ENCODE measurements around the gene XKR7.

The XKR7 gene

DNA sequence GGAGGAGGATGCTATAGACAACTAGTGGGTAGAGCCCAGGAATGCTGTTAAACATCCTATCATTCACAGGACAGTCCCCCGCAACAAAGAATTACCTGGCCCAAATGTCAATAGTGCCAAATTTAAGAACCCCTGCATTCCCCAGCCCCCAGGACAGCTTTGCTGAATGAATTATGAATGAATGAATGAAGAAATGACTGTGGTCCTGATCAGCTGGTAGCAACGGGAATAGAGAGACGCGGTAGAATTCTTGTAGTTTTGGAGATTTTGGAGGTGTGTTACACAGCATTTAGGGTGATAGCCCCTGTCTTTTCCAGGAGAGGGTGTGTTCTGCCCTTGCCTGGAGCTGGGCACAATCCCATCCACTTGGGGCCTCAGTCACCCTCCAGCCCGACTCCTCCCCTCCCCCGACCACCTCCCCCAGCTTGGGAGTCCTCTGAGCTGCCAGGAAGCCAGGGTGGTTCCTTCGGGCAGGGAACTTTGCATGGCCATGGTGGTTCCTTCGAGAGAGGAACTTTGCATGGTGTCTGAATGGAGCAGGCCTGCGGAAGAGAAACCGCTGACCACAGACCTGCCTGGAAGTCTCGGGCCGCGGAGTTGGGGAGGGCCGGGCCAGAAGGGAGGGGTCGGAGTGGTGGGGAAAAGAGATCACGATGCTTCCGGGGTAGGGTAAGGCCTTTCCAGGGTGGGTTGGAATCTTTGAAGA lies 83.1 kb downstream of the XKR7 start:
- ATAC-seq: no peak
- TF ChIP-seq TOX (CRISPR knock-in tag; IDR thresholded peaks at IDR 0.05; ENCODE audit: borderline replicate concordance): no peak
- no peak for TF ChIP-seq BACH2 (CRISPR knock-in tag; IDR thresholded peaks at IDR 0.05; ENCODE audit: borderline replicate concordance)
- TF ChIP-seq, protein P1, sequence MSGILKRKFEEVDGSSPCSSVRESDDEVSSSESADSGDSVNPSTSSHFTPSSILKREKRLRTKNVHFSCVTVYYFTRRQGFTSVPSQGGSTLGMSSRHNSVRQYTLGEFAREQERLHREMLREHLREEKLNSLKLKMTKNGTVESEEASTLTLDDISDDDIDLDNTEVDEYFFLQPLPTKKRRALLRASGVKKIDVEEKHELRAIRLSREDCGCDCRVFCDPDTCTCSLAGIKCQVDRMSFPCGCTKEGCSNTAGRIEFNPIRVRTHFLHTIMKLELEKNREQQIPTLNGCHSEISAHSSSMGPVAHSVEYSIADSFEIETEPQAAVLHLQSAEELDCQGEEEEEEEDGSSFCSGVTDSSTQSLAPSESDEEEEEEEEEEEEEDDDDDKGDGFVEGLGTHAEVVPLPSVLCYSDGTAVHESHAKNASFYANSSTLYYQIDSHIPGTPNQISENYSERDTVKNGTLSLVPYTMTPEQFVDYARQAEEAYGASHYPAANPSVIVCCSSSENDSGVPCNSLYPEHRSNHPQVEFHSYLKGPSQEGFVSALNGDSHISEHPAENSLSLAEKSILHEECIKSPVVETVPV (CRISPR knock-in tag; IDR thresholded peaks at IDR 0.05): no peak
- TF ChIP-seq, protein P2, sequence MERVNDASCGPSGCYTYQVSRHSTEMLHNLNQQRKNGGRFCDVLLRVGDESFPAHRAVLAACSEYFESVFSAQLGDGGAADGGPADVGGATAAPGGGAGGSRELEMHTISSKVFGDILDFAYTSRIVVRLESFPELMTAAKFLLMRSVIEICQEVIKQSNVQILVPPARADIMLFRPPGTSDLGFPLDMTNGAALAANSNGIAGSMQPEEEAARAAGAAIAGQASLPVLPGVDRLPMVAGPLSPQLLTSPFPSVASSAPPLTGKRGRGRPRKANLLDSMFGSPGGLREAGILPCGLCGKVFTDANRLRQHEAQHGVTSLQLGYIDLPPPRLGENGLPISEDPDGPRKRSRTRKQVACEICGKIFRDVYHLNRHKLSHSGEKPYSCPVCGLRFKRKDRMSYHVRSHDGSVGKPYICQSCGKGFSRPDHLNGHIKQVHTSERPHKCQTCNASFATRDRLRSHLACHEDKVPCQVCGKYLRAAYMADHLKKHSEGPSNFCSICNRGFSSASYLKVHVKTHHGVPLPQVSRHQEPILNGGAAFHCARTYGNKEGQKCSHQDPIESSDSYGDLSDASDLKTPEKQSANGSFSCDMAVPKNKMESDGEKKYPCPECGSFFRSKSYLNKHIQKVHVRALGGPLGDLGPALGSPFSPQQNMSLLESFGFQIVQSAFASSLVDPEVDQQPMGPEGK (CRISPR knock-in tag; IDR thresholded peaks at IDR 0.05; ENCODE audit: borderline replicate concordance): no peak
- TF ChIP-seq ZNF8 (CRISPR knock-in tag; IDR thresholded peaks at IDR 0.05): no peak
- TF ChIP-seq ESRRG (CRISPR knock-in tag; IDR thresholded peaks at IDR 0.05): no peak
- no peak for TF ChIP-seq ARNTL (CRISPR knock-in tag; IDR thresholded peaks at IDR 0.05; ENCODE audit: borderline replicate concordance, low read depth)
- TF ChIP-seq, protein P3, sequence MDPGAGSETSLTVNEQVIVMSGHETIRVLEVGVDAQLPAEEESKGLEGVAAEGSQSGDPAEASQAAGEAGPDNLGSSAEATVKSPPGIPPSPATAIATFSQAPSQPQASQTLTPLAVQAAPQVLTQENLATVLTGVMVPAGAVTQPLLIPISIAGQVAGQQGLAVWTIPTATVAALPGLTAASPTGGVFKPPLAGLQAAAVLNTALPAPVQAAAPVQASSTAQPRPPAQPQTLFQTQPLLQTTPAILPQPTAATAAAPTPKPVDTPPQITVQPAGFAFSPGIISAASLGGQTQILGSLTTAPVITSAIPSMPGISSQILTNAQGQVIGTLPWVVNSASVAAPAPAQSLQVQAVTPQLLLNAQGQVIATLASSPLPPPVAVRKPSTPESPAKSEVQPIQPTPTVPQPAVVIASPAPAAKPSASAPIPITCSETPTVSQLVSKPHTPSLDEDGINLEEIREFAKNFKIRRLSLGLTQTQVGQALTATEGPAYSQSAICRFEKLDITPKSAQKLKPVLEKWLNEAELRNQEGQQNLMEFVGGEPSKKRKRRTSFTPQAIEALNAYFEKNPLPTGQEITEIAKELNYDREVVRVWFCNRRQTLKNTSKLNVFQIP (CRISPR knock-in tag; IDR thresholded peaks at IDR 0.05; ENCODE audit: borderline replicate concordance, low read depth): no peak
- TF ChIP-seq ZFP30 (CRISPR knock-in tag; IDR thresholded peaks at IDR 0.05): no peak
- no peak for TF ChIP-seq GLIS3 (CRISPR knock-in tag; IDR thresholded peaks at IDR 0.05)
- no peak for TF ChIP-seq RARB (CRISPR knock-in tag; IDR thresholded peaks at IDR 0.05)
- no peak for TF ChIP-seq PPARA (CRISPR knock-in tag; IDR thresholded peaks at IDR 0.05; ENCODE audit: borderline replicate concordance)
- no peak for TF ChIP-seq ZNF70 (CRISPR knock-in tag; IDR thresholded peaks at IDR 0.05)
- no peak for TF ChIP-seq ZNF565 (CRISPR knock-in tag; conservative IDR thresholded peaks at IDR 0.05; ENCODE audit: low read depth)
- TF ChIP-seq, protein P4, sequence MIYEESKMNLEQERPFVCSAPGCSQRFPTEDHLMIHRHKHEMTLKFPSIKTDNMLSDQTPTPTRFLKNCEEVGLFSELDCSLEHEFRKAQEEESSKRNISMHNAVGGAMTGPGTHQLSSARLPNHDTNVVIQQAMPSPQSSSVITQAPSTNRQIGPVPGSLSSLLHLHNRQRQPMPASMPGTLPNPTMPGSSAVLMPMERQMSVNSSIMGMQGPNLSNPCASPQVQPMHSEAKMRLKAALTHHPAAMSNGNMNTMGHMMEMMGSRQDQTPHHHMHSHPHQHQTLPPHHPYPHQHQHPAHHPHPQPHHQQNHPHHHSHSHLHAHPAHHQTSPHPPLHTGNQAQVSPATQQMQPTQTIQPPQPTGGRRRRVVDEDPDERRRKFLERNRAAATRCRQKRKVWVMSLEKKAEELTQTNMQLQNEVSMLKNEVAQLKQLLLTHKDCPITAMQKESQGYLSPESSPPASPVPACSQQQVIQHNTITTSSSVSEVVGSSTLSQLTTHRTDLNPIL (CRISPR knock-in tag; IDR thresholded peaks at IDR 0.05; ENCODE audit: low read depth): no peak

DNA sequence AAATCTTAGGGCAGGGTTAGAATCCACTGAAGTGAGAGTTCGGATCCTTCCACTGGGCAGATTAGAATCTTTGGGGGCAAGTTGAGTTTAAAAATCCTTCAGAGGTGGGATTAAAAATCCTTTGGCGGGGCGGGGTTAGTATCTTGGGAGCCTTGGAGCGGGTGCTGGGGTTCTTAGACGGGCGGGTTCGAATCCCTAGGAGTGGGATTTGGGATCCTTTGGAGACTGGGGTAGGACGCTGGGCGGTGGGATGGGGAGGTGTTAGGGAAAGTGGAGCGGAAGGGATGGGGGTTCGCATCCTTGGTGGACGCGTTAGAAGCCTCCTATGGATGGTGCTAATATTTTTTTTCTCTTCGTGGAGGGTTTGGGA lies 83.8 kb downstream of the XKR7 start:
- no peak for ATAC-seq
- TF ChIP-seq ZFP3 (CRISPR knock-in tag; IDR thresholded peaks at IDR 0.05) (no peak), ZNF8 (CRISPR knock-in tag; IDR thresholded peaks at IDR 0.05) (no peak), ISL1 (CRISPR knock-in tag; IDR thresholded peaks at IDR 0.05) (no peak), CSDC2 (CRISPR knock-in tag; IDR thresholded peaks at IDR 0.05) (no peak), OSR1 (CRISPR knock-in tag; IDR thresholded peaks at IDR 0.05) (no peak)
- TF ChIP-seq, protein P5, sequence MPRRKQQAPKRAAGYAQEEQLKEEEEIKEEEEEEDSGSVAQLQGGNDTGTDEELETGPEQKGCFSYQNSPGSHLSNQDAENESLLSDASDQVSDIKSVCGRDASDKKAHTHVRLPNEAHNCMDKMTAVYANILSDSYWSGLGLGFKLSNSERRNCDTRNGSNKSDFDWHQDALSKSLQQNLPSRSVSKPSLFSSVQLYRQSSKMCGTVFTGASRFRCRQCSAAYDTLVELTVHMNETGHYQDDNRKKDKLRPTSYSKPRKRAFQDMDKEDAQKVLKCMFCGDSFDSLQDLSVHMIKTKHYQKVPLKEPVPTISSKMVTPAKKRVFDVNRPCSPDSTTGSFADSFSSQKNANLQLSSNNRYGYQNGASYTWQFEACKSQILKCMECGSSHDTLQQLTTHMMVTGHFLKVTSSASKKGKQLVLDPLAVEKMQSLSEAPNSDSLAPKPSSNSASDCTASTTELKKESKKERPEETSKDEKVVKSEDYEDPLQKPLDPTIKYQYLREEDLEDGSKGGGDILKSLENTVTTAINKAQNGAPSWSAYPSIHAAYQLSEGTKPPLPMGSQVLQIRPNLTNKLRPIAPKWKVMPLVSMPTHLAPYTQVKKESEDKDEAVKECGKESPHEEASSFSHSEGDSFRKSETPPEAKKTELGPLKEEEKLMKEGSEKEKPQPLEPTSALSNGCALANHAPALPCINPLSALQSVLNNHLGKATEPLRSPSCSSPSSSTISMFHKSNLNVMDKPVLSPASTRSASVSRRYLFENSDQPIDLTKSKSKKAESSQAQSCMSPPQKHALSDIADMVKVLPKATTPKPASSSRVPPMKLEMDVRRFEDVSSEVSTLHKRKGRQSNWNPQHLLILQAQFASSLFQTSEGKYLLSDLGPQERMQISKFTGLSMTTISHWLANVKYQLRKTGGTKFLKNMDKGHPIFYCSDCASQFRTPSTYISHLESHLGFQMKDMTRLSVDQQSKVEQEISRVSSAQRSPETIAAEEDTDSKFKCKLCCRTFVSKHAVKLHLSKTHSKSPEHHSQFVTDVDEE (CRISPR knock-in tag; IDR thresholded peaks at IDR 0.05): no peak

DNA sequence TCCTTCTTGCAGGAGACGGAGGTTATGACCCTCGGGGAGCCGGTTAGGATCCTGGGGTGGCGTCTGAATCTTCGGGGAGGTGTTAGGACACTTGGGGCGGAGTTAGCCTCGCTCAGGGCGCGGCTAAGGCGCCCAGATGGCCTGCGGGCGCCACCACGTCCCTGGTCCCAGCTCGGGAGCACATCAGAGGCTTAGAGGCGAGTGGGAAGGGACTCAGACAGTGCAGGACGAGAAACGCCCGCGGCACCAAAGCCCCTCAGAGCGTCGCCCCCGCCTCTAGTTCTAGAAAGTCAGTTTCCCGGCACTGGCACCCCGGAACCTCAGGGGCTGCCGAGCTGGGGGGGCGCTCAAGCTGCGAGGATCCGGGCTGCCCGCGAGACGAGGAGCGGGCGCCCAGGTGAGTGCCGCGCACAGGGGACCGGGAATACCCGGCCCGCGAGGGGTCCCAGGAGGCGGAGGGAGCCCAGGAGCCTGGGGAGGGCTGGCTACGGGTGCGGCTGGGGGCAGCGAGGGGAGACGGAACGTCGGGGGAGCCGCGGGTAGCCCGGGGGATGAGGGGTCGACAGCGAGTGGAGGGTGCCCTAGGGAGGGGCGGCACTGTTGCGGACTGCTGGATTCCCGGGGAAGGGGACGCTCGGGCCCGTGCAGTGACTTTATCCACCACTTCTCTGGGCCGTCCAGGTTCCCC lies 84.3 kb downstream of the XKR7 start, which contains the start of gene HCK:
Gene HCK, plus strand, starts transcription at position 153 of the 688 bp plus-strand sequence.
- ATAC-seq: 0 out of 3 replicates have a peak, but pooled peaks have one; percentile 42
- no peak for TF ChIP-seq OSR1 (CRISPR knock-in tag; IDR thresholded peaks at IDR 0.05)
